GM23248 (cell line): ENCODE data around the gene PKHD1. TPM values are rescaled to one million over a fixed set of nuclear protein-coding genes. Genes with fewer than 3 reads are reported as not detected.
"Not testable (repeated sequence)": the region's sequence is repeated elsewhere in the genome, so short reads cannot be mapped to it uniquely, and the experiment has no call there.

Source experiments
- DNase-seq: peaks from one replicate; pipeline ENCODE4 v3.0.0-alpha.2; 2015
- H2AFZ ChIP-seq: fragments of 200-600 bp; sonication (generic); 2 replicates; pipeline ENCODE4 v1.6.1; 2016; ENCODE audit warnings: antibody characterized with exemption
- H3F3A ChIP-seq: fragments of 200-600 bp; sonication (generic); 2 replicates; pipeline ENCODE4 v1.6.1; 2016; ENCODE audit warnings: mild to moderate bottlenecking, antibody characterized with exemption, mixed run types; ENCODE audit not compliant: insufficient read depth
- H3K27ac ChIP-seq: fragments of 200-600 bp; sonication (generic); 2 replicates; pipeline ENCODE4 v1.5.1; 2016; ENCODE audit warnings: mild to moderate bottlenecking
- H3K27me3 ChIP-seq: fragments of 200-600 bp; sonication (generic); replicated peaks from 2 replicates; pipeline ENCODE4 v1.6.1; 2016; ENCODE audit warnings: mild to moderate bottlenecking; ENCODE audit not compliant: insufficient read depth
- H3K36me3 ChIP-seq: fragments of 200-600 bp; sonication (generic); 2 replicates; pipeline ENCODE4 v1.6.1; 2016; ENCODE audit warnings: low read depth, mild to moderate bottlenecking
- H3K4me1 ChIP-seq: fragments of 200-600 bp; sonication (generic); 2 replicates; pipeline ENCODE4 v1.6.1; 2016; ENCODE audit warnings: mild to moderate bottlenecking; ENCODE audit not compliant: insufficient read depth
- H3K4me2 ChIP-seq: fragments of 200-600 bp; sonication (generic); one replicate; pipeline ENCODE4 v1.6.1; 2016; ENCODE audit warnings: mild to moderate bottlenecking; ENCODE audit not compliant: unreplicated experiment
- H3K4me3 ChIP-seq: fragments of 200-600 bp; sonication (generic); 2 replicates; pipeline ENCODE4 v1.5.1; 2016; ENCODE audit warnings: mild to moderate bottlenecking
- H3K79me2 ChIP-seq: fragments of 200-600 bp; sonication (generic); 2 replicates; pipeline ENCODE4 v1.6.1; 2016; ENCODE audit warnings: mild to moderate bottlenecking; ENCODE audit not compliant: insufficient read depth
- H3K9ac ChIP-seq: fragments of 200-600 bp; sonication (generic); 2 replicates; pipeline ENCODE4 v1.6.1; 2016; ENCODE audit warnings: mild to moderate bottlenecking
- H3K9me2 ChIP-seq: fragments of 200-600 bp; sonication (generic); 2 replicates; pipeline ENCODE4 v1.6.1; 2016; ENCODE audit warnings: mixed run types, mild to moderate bottlenecking, moderate library complexity; ENCODE audit not compliant: insufficient read depth
- H3K9me3 ChIP-seq: fragments of 200-600 bp; sonication (generic); one replicate; pipeline ENCODE4 v1.6.1; 2017; ENCODE audit warnings: low read depth
- H4K20me1 ChIP-seq: fragments of 200-600 bp; sonication (generic); 2 replicates; pipeline ENCODE4 v1.6.0; 2016; ENCODE audit not compliant: insufficient read depth
- EZH2 ChIP-seq: fragments of 200-600 bp; sonication (generic); IDR thresholded peaks from 2 replicates; pipeline ENCODE4 v1.6.1; 2018; ENCODE audit warnings: antibody characterized with exemption, mild to moderate bottlenecking; ENCODE audit not compliant: insufficient read depth, poor library complexity, severe bottlenecking
- EZH2phosphoT487 ChIP-seq: fragments of 200-600 bp; sonication (generic); IDR thresholded peaks from 2 replicates; pipeline ENCODE4 v1.6.1; 2018; ENCODE audit warnings: antibody characterized with exemption, moderate library complexity, mild to moderate bottlenecking, low read depth; ENCODE audit not compliant: insufficient read depth
- WGBS, 2 experiments: methylation state at CpG; one replicate each; pipeline ENCODE4 v1.1.6; 2015 to 2017; ENCODE audit warnings: low lambda C conversion rate in 2 of 2, low coverage in 1 of 2; ENCODE audit errors: missing lambda C conversion rate in 2 of 2; 5-methylcytosine and 5-hydroxymethylcytosine counted together
- in situ Hi-C: fragments of 300-500 bp; cut with MboI; formaldehyde crosslinking; loops from 2 replicates; pipeline ENCODE4 v1.15.0; 2020
- polyA plus RNA-seq: library from polyadenylated mRNA; unstranded; fragments of >200 nt; fragmentation: Nextera tagmentation; extraction: Ambion mirVana; gene quantifications from 2 replicates; pipeline ENCODE4 v1.2.1, GENCODE V29; 2016
- total RNA-seq: library from RNA; depleted of rRNA; stranded (reverse); fragments of >200 nt; shearing (Covaris generic); gene quantifications from 2 replicates; pipeline ENCODE4 v1.2.3, GENCODE V29; 2014

Gene PKHD1
- total and polyA plus RNA-seq, 2 experiments from 2014 or later = not detected

GRCh38 chr6:51992876-51993275 lies 94.5 kb downstream of the PKHD1 start:
- TF ChIP-seq EZH2 = no peak
- TF ChIP-seq EZH2phosphoT487 = no peak
- Histone ChIP-seq H3K9me3 (no peaks in the 10 kb centered on the region), H3K36me3 (no peaks in the 10 kb centered on the region), H3K4me1 (no peaks in the 10 kb centered on the region), H3K79me2 (no peaks in the 10 kb centered on the region), H3K9me2 (no peaks in the 10 kb centered on the region), H3K4me3 (no peak overlapping the region), H3K4me2 (no peak overlapping the region), H4K20me1 (no peaks in the 10 kb centered on the region), H3F3A (no peaks in the 10 kb centered on the region), H3K9ac (no peak overlapping the region), H3K27me3 (no peaks in the 10 kb centered on the region), H3K27ac (no peak overlapping the region), H2AFZ (no peak overlapping the region)
- DNase-seq = no peak
- WGBS, 2 experiments = 2 to 3% methylated on average over 3 of the region's 3 CpGs
- in situ Hi-C loops = no loop called here

GRCh38 chr6:51989789-51990188 lies 97.6 kb downstream of the PKHD1 start:
- no peaks in the 10 kb centered on the region for H3K4me1 ChIP-seq
- no peaks in the 10 kb centered on the region for H3K79me2 ChIP-seq
- no peak overlapping the region for H3K4me2 ChIP-seq
- H3K4me3 ChIP-seq = no peak overlapping the region
- H3F3A ChIP-seq = no peaks in the 10 kb centered on the region
- H3K27ac ChIP-seq = no peak overlapping the region
- TF ChIP-seq EZH2 = no peak
- TF ChIP-seq EZH2phosphoT487 = no peak
- H3K9me3 ChIP-seq = no peaks in the 10 kb centered on the region
- no peak overlapping the region for H2AFZ ChIP-seq
- H3K9ac ChIP-seq = no peak overlapping the region
- WGBS, 2 experiments = 36 to 67% methylated on average over 1 of the region's 1 CpG
- H3K9me2 ChIP-seq = no peaks in the 10 kb centered on the region
- no peaks in the 10 kb centered on the region for H4K20me1 ChIP-seq
- H3K27me3 ChIP-seq = no peaks in the 10 kb centered on the region; the same call in 1 of the 2 replicates
- no peaks in the 10 kb centered on the region for H3K36me3 ChIP-seq
- in situ Hi-C loops = no loop called here
- no peak for DNase-seq

GRCh38 chr6:51986864-51987263 lies 100.5 kb downstream of the PKHD1 start:
- H3K9me3 ChIP-seq = no peaks in the 10 kb centered on the region
- H3K9ac ChIP-seq = no peak overlapping the region
- no peaks in the 10 kb centered on the region for H3K4me1 ChIP-seq
- no peak for DNase-seq
- no peak overlapping the region for H3K4me2 ChIP-seq
- no peak overlapping the region for H3K4me3 ChIP-seq
- peaks cover 10% of the 10 kb centered on the region; the same call in 1 of the 2 replicates for H3K27me3 ChIP-seq
- no peak for TF ChIP-seq EZH2phosphoT487
- TF ChIP-seq EZH2 = no peak
- H2AFZ ChIP-seq = no peak overlapping the region
- in situ Hi-C loops = no loop called here
- H3K79me2 ChIP-seq = no peaks in the 10 kb centered on the region
- no peak overlapping the region for H3K27ac ChIP-seq
- H4K20me1 ChIP-seq = no peaks in the 10 kb centered on the region
- H3F3A ChIP-seq = no peaks in the 10 kb centered on the region
- WGBS, 2 experiments = 11 to 16% methylated on average over 5 of the region's 5 CpGs
- no peaks in the 10 kb centered on the region for H3K36me3 ChIP-seq
- H3K9me2 ChIP-seq = no peaks in the 10 kb centered on the region

- H3K4me2 ChIP-seq = no peak overlapping the region
- peaks cover 10% of the 10 kb centered on the region; the same call in 1 of the 2 replicates for H3K27me3 ChIP-seq
- H2AFZ ChIP-seq = no peak overlapping the region
- no peaks in the 10 kb centered on the region for H3K9me3 ChIP-seq
- no peaks in the 10 kb centered on the region for H3K79me2 ChIP-seq
- H3F3A ChIP-seq = no peaks in the 10 kb centered on the region
- H3K4me3 ChIP-seq = no peak overlapping the region
- no peaks in the 10 kb centered on the region for H3K9me2 ChIP-seq
- H3K36me3 ChIP-seq = no peaks in the 10 kb centered on the region
- 1 to 3% methylated on average over 5 of the region's 5 CpGs for whole genome bisulfite sequencing, 2 experiments
- no peak overlapping the region for H3K27ac ChIP-seq
- DNase-seq = no peak
- no peaks in the 10 kb centered on the region for H3K4me1 ChIP-seq
- H4K20me1 ChIP-seq = no peaks in the 10 kb centered on the region
- TF ChIP-seq EZH2phosphoT487 (no peak), EZH2 (no peak)
- in situ Hi-C loops = no loop called here
- H3K9ac ChIP-seq = no peak overlapping the region
These were observed 103.8 kb downstream of the PKHD1 start for GRCh38 chr6:51983564-51983963.

- H4K20me1 ChIP-seq, H3K27ac ChIP-seq, H3F3A ChIP-seq, H3K9me2 ChIP-seq, H2AFZ ChIP-seq, in situ Hi-C loops, H3K4me2 ChIP-seq, H3K79me2 ChIP-seq, H3K4me1 ChIP-seq, H3K27me3 ChIP-seq, DNase-seq, H3K36me3 ChIP-seq, H3K4me3 ChIP-seq, H3K9ac ChIP-seq, H3K9me3 ChIP-seq: not testable (repeated sequence)
- WGBS, 2 experiments = 34 to 47% methylated on average over 4 of the region's 5 CpGs
These were observed 104.7 kb downstream of the PKHD1 start for GRCh38 chr6:51982695-51983094.
